OCI-LY1 (cell line): ENCODE results near the gene LCAT.

Experiments
- CTCF ChIP-seq: fragments of 200-600 bp; sonication (generic), shearing (Covaris generic); IDR thresholded peaks from 2 replicates; pipeline ENCODE4 v1.5.1; 2017; ENCODE audit warnings: mild to moderate bottlenecking, antibody characterized with exemption, low read length, moderate library complexity, mixed read lengths
- EZH2 ChIP-seq: fragments of 200-600 bp; sonication (generic), shearing (Covaris generic); IDR thresholded peaks from 2 replicates; pipeline ENCODE4 v1.8.0; 2017; ENCODE audit warnings: borderline replicate concordance, mixed run types, mild to moderate bottlenecking, antibody characterized with exemption, low read length, moderate library complexity, mixed read lengths

- TF ChIP-seq CTCF (no peak), EZH2 (no peak)
These were observed 19.9 kb upstream of the LCAT start for GRCh38 chr16:67963662-67964321.
